SK-N-SH treated with all-trans-retinoic acid at 6 μM for 48 hours (cell line): ENCODE results near the gene ENDOV.

ENCODE experiments used
- ATAC-seq: fragments of 200-7000 bp; cut with Tn5 transposase; 3 replicates; pipeline ENCODE4 v1.9.1; 2020; ENCODE audit warnings: mild to moderate bottlenecking, moderate library complexity
- ARNTL ChIP-seq: fragments of 450-650 bp; formaldehyde crosslinking; IDR thresholded peaks from 2 replicates; pipeline ENCODE4 v1.5.0; 2020; ENCODE audit warnings: low read depth, mild to moderate bottlenecking, moderate library complexity, borderline replicate concordance
- BACH2 ChIP-seq: fragments of 250-450 bp; sonication (Bioruptor Pico); IDR thresholded peaks from 2 replicates; pipeline ENCODE4 v1.9.0; 2021; ENCODE audit warnings: mild to moderate bottlenecking, borderline replicate concordance
- CSDC2 ChIP-seq: fragments of 250-450 bp; sonication (Bioruptor Pico); IDR thresholded peaks from 2 replicates; pipeline ENCODE4 v1.5.0; 2020; ENCODE audit warnings: mild to moderate bottlenecking, moderate library complexity
- CSRNP3 ChIP-seq: fragments of 250-450 bp; sonication (Bioruptor Pico); IDR thresholded peaks from 2 replicates; pipeline ENCODE4 v1.5.1; 2021; ENCODE audit warnings: mild to moderate bottlenecking, moderate library complexity
- ESRRG ChIP-seq: fragments of 250-450 bp; sonication (Bioruptor Pico); IDR thresholded peaks from 2 replicates; pipeline ENCODE4 v1.6.1; 2021; ENCODE audit warnings: mild to moderate bottlenecking
- GLIS3 ChIP-seq: fragments of 250-450 bp; sonication (Bioruptor Pico); IDR thresholded peaks from 2 replicates; pipeline ENCODE4 v1.5.0; 2020; ENCODE audit warnings: mild to moderate bottlenecking, moderate library complexity
- ISL1 ChIP-seq: fragments of 250-450 bp; sonication (Bioruptor Pico); IDR thresholded peaks from 2 replicates; pipeline ENCODE4 v2.1.2; 2022; ENCODE audit warnings: mild to moderate bottlenecking, moderate library complexity
- OSR1 ChIP-seq: fragments of 250-450 bp; sonication (Bioruptor Pico); IDR thresholded peaks from 2 replicates; pipeline ENCODE4 v1.8.0; 2022; ENCODE audit warnings: moderate library complexity, mild to moderate bottlenecking, inconsistent platforms
- PATZ1 ChIP-seq: fragments of 250-450 bp; sonication (Bioruptor Pico); IDR thresholded peaks from 2 replicates; pipeline ENCODE4 v1.8.0; 2020; ENCODE audit warnings: mild to moderate bottlenecking, moderate library complexity, borderline replicate concordance
- POU6F1 ChIP-seq: fragments of 250-450 bp; sonication (Bioruptor Pico); IDR thresholded peaks from 2 replicates; pipeline ENCODE4 v1.8.0; 2021; ENCODE audit warnings: low read depth, mild to moderate bottlenecking, moderate library complexity, borderline replicate concordance
- PPARA ChIP-seq: fragments of 250-450 bp; sonication (Bioruptor Pico); IDR thresholded peaks from 2 replicates; pipeline ENCODE4 v1.5.0; 2020; ENCODE audit warnings: mild to moderate bottlenecking, borderline replicate concordance
- RARB ChIP-seq: fragments of 250-450 bp; sonication (Bioruptor Pico); IDR thresholded peaks from 2 replicates; pipeline ENCODE4 v1.8.0; 2021; ENCODE audit warnings: mild to moderate bottlenecking, moderate library complexity
- SNAI2 ChIP-seq: fragments of 250-450 bp; sonication (Bioruptor Pico); IDR thresholded peaks from 2 replicates; pipeline ENCODE4 v1.5.0; 2020; ENCODE audit warnings: mild to moderate bottlenecking, moderate library complexity
- TOX ChIP-seq: fragments of 250-450 bp; sonication (Bioruptor Pico); IDR thresholded peaks from 2 replicates; pipeline ENCODE4 v1.8.0; 2021; ENCODE audit warnings: mild to moderate bottlenecking, moderate library complexity, borderline replicate concordance
- TSHZ2 ChIP-seq: fragments of 250-450 bp; sonication (Bioruptor Pico); IDR thresholded peaks from 2 replicates; pipeline ENCODE4 v1.5.0; 2020; ENCODE audit warnings: mild to moderate bottlenecking, moderate library complexity
- ZC3H10 ChIP-seq: fragments of 250-450 bp; sonication (Bioruptor Pico); IDR thresholded peaks from 2 replicates; pipeline ENCODE4 v1.5.1; 2021; ENCODE audit warnings: mild to moderate bottlenecking, moderate library complexity
- ZFP3 ChIP-seq: fragments of 250-450 bp; sonication (Bioruptor Pico); IDR thresholded peaks from 2 replicates; pipeline ENCODE4 v1.5.0; 2020; ENCODE audit warnings: mild to moderate bottlenecking, moderate library complexity
- ZFP30 ChIP-seq: fragments of 450-650 bp; formaldehyde crosslinking; IDR thresholded peaks from 2 replicates; pipeline ENCODE4 v1.5.0; 2022; ENCODE audit warnings: mild to moderate bottlenecking, moderate library complexity
- ZNF565 ChIP-seq: fragments of 450-650 bp; formaldehyde crosslinking; conservative IDR thresholded peaks from 2 replicates; pipeline ENCODE4 v1.5.0; 2020; ENCODE audit warnings: low read depth, mild to moderate bottlenecking, moderate library complexity
- ZNF70 ChIP-seq: fragments of 450-650 bp; formaldehyde crosslinking; IDR thresholded peaks from 2 replicates; pipeline ENCODE4 v1.5.0; 2020; ENCODE audit warnings: mild to moderate bottlenecking, moderate library complexity
- ZNF8 ChIP-seq: fragments of 450-650 bp; formaldehyde crosslinking; IDR thresholded peaks from 2 replicates; pipeline ENCODE4 v1.5.0; 2020; ENCODE audit warnings: mild to moderate bottlenecking, moderate library complexity

Gene ENDOV

GRCh38 chr17:80443916-80444643 is 29.1 kb downstream of the ENDOV start:
- no peak for ATAC-seq

GRCh38 chr17:80444644-80444979 is 29.6 kb downstream of the ENDOV start:
- no peak for ATAC-seq
- no peak for TF ChIP-seq ZNF8 (CRISPR knock-in tag)
- no peak for TF ChIP-seq ESRRG (CRISPR knock-in tag)
- no peak for TF ChIP-seq ZNF565 (CRISPR knock-in tag)
- no peak for TF ChIP-seq ZFP30
- no peak for TF ChIP-seq PATZ1 (CRISPR knock-in tag)
- no peak for TF ChIP-seq TOX (CRISPR knock-in tag)
- TF ChIP-seq POU6F1 = no peak
- no peak for TF ChIP-seq PPARA (CRISPR knock-in tag)
- TF ChIP-seq, all 23 proteins: peak for 0

More at GRCh38 chr17:80443916-80444643, 29.1 kb downstream of the ENDOV start:
- TF ChIP-seq OSR1 (CRISPR knock-in tag) = no peak
- no peak for TF ChIP-seq ZFP3 (CRISPR knock-in tag)
- TF ChIP-seq CSDC2 (CRISPR knock-in tag) = no peak
- no peak for TF ChIP-seq CSRNP3 (CRISPR knock-in tag)
- no peak for TF ChIP-seq ESRRG (CRISPR knock-in tag)
- TF ChIP-seq ZNF70 (CRISPR knock-in tag) = no peak
- no peak for TF ChIP-seq GLIS3

- ATAC-seq = no peak
- no peak for TF ChIP-seq ZFP3 (CRISPR knock-in tag)
- TF ChIP-seq OSR1 (CRISPR knock-in tag) = no peak
- no peak for TF ChIP-seq PPARA (CRISPR knock-in tag)
- TF ChIP-seq ESRRG (CRISPR knock-in tag) = no peak
- no peak for TF ChIP-seq RARB
- TF ChIP-seq POU6F1 = no peak
- no peak for TF ChIP-seq ZNF8 (CRISPR knock-in tag)
- TF ChIP-seq SNAI2 (CRISPR knock-in tag) = no peak
- no peak for TF ChIP-seq ARNTL (CRISPR knock-in tag)
- no peak for TF ChIP-seq ZNF565 (CRISPR knock-in tag)
- TF ChIP-seq ZFP30 = no peak
- TF ChIP-seq TOX (CRISPR knock-in tag) = no peak
- TF ChIP-seq ZC3H10 = no peak
- no peak for TF ChIP-seq TSHZ2 (CRISPR knock-in tag)
- no peak for TF ChIP-seq GLIS3
- TF ChIP-seq ISL1 (CRISPR knock-in tag) = no peak
- no peak for TF ChIP-seq BACH2
Observed at GRCh38 chr17:80445007-80445725, 30.2 kb downstream of the ENDOV start.
